ENCODE results near the gene LGSN.
"Not testable (repeated sequence)": the region's sequence is repeated elsewhere in the genome, so short reads cannot be mapped to it uniquely, and the experiment has no call there.

- TF ChIP-seq CTCF (IDR thresholded peaks at IDR 0.05 in 8 of 11, conservative IDR thresholded peaks at IDR 0.05 in 3 of 11); POLR2AphosphoS5 (IDR thresholded peaks at IDR 0.05); POLR2A (IDR thresholded peaks at IDR 0.05): not testable (repeated sequence)
These were observed 42.8 kb upstream of the LGSN start for GRCh38 chr6:63362500-63363120.

All from spleen (tissue), 7 donors.